ENCODE data around the gene SPEM3. TPM values are rescaled to one million over a fixed set of nuclear protein-coding genes. Genes with fewer than 3 reads are reported as not detected.

Gene SPEM3
- total and polyA plus RNA-seq, 2 of the 13 experiments (the other 11 are each of a cell fraction or from before 2014, with no cell fraction given): not detected

DNA sequence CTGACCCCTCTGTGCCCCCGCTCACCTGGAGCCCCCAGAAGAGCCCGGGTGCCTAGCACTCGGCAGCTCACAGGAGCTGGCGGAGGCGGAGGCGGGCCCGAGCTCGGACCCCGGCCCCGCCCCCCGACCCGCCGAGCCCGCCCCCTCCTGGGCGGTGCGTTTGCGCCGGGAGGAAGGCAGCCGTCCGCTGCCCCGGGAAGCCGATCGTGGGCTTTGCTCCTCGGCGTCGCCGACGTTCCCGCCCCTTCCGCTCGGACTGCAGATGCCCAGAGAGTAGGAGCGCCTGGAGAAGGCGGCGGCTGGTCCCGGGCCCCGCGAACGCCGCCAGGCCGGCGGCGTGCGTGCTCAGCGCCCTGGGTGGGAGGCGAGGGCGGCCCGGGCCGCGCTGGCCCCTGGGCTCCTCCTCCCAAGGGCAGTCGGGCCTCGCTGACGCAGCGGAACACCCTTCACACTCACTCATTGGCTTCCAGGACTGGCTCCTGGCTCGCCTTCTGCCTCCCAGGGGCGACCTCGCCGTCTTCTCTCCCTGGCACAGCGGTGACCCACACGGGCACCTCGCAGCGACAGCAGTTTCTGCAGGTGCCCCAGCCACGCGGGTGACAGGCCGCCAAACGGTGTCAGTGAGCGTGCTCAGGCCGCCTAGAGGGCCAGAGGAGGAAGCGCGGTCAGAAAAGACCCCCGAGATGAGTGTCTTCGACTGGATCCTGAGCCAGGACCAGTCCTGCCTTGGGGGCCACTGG, 34.0 kb upstream of the SPEM3 start, which contains the start of gene PLSCR3 (continued):
- TF ChIP-seq IRX3 (CRISPR knock-in tag; IDR thresholded peaks at IDR 0.05; ENCODE audit: borderline replicate concordance, low read depth) (peak; percentile 27; the same call in 1 of the 2 replicates), AGO1 (IDR thresholded peaks at IDR 0.05; ENCODE audit: low read depth, low read length, poor library complexity, severe bottlenecking) (no peak), ZNF143 (CRISPR knock-in tag; IDR thresholded peaks at IDR 0.05) (0 out of 2 replicates have a peak, but pooled peaks have one; percentile 23), ZBTB3 (CRISPR knock-in tag; IDR thresholded peaks at IDR 0.05; ENCODE audit: borderline replicate concordance, low read depth) (no peak), ZSCAN22 (CRISPR knock-in tag; IDR thresholded peaks at IDR 0.05) (no peak), MAFG (CRISPR knock-in tag; IDR thresholded peaks at IDR 0.05) (0 out of 2 replicates have a peak, but pooled peaks have one; percentile 52), ZNF841 (CRISPR knock-in tag; IDR thresholded peaks at IDR 0.05; ENCODE audit: borderline replicate concordance) (0 out of 2 replicates have a peak, but pooled peaks have one; percentile 40), RXRB (CRISPR knock-in tag; IDR thresholded peaks at IDR 0.05; ENCODE audit: borderline replicate concordance) (no peak), ZNF782 (CRISPR knock-in tag; IDR thresholded peaks at IDR 0.05; ENCODE audit: borderline replicate concordance) (no peak), REL (CRISPR knock-in tag; conservative IDR thresholded peaks at IDR 0.05) (peak; percentile 73; the same call in 1 of the 2 replicates), ZNF468 (CRISPR knock-in tag; IDR thresholded peaks at IDR 0.05) (peak; percentile 74; the same call in 1 of the 2 replicates), FOXP1 (IDR thresholded peaks at IDR 0.05) (no peak), FOXP1 (CRISPR knock-in tag; IDR thresholded peaks at IDR 0.05) (no peak), ZNF354B (CRISPR knock-in tag; IDR thresholded peaks at IDR 0.05) (no peak), ZNF589 (CRISPR knock-in tag; conservative IDR thresholded peaks at IDR 0.05) (peak; percentile 37; the same call in 1 of the 2 replicates), LCORL (IDR thresholded peaks at IDR 0.05) (no peak), LCORL (CRISPR knock-in tag; IDR thresholded peaks at IDR 0.05) (no peak)
- TF ChIP-seq, protein P1, sequence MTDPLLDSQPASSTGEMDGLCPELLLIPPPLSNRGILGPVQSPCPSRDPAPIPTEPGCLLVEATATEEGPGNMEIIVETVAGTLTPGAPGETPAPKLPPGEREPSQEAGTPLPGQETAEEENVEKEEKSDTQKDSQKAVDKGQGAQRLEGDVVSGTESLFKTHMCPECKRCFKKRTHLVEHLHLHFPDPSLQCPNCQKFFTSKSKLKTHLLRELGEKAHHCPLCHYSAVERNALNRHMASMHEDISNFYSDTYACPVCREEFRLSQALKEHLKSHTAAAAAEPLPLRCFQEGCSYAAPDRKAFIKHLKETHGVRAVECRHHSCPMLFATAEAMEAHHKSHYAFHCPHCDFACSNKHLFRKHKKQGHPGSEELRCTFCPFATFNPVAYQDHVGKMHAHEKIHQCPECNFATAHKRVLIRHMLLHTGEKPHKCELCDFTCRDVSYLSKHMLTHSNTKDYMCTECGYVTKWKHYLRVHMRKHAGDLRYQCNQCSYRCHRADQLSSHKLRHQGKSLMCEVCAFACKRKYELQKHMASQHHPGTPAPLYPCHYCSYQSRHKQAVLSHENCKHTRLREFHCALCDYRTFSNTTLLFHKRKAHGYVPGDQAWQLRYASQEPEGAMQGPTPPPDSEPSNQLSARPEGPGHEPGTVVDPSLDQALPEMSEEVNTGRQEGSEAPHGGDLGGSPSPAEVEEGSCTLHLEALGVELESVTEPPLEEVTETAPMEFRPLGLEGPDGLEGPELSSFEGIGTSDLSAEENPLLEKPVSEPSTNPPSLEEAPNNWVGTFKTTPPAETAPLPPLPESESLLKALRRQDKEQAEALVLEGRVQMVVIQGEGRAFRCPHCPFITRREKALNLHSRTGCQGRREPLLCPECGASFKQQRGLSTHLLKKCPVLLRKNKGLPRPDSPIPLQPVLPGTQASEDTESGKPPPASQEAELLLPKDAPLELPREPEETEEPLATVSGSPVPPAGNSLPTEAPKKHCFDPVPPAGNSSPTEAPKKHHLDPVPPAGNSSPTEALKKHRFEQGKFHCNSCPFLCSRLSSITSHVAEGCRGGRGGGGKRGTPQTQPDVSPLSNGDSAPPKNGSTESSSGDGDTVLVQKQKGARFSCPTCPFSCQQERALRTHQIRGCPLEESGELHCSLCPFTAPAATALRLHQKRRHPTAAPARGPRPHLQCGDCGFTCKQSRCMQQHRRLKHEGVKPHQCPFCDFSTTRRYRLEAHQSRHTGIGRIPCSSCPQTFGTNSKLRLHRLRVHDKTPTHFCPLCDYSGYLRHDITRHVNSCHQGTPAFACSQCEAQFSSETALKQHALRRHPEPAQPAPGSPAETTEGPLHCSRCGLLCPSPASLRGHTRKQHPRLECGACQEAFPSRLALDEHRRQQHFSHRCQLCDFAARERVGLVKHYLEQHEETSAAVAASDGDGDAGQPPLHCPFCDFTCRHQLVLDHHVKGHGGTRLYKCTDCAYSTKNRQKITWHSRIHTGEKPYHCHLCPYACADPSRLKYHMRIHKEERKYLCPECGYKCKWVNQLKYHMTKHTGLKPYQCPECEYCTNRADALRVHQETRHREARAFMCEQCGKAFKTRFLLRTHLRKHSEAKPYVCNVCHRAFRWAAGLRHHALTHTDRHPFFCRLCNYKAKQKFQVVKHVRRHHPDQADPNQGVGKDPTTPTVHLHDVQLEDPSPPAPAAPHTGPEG (CRISPR knock-in tag; IDR thresholded peaks at IDR 0.05): peak; percentile 70; the same call in 1 of the 2 replicates
- TF ChIP-seq, protein P2, sequence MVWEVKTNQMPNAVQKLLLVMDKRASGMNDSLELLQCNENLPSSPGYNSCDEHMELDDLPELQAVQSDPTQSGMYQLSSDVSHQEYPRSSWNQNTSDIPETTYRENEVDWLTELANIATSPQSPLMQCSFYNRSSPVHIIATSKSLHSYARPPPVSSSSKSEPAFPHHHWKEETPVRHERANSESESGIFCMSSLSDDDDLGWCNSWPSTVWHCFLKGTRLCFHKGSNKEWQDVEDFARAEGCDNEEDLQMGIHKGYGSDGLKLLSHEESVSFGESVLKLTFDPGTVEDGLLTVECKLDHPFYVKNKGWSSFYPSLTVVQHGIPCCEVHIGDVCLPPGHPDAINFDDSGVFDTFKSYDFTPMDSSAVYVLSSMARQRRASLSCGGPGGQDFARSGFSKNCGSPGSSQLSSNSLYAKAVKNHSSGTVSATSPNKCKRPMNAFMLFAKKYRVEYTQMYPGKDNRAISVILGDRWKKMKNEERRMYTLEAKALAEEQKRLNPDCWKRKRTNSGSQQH (CRISPR knock-in tag; IDR thresholded peaks at IDR 0.05; ENCODE audit: low read depth): no peak
- TF ChIP-seq, protein P3, sequence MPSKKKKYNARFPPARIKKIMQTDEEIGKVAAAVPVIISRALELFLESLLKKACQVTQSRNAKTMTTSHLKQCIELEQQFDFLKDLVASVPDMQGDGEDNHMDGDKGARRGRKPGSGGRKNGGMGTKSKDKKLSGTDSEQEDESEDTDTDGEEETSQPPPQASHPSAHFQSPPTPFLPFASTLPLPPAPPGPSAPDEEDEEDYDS (CRISPR knock-in tag; IDR thresholded peaks at IDR 0.05): no peak
- TF ChIP-seq, protein P4, sequence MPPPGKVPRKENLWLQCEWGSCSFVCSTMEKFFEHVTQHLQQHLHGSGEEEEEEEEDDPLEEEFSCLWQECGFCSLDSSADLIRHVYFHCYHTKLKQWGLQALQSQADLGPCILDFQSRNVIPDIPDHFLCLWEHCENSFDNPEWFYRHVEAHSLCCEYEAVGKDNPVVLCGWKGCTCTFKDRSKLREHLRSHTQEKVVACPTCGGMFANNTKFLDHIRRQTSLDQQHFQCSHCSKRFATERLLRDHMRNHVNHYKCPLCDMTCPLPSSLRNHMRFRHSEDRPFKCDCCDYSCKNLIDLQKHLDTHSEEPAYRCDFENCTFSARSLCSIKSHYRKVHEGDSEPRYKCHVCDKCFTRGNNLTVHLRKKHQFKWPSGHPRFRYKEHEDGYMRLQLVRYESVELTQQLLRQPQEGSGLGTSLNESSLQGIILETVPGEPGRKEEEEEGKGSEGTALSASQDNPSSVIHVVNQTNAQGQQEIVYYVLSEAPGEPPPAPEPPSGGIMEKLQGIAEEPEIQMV (CRISPR knock-in tag; IDR thresholded peaks at IDR 0.05; ENCODE audit: low read depth): no peak; the same call in 1 of the 2 replicates

Measured in HepG2 (cell line).